Panc1 (cell line): ENCODE results near the gene ABCC11. TPM values are rescaled to one million over a fixed set of nuclear protein-coding genes. Genes with fewer than 3 reads are reported as not detected.

Experiments used
- ATAC-seq: fragments of 200-7000 bp; cut with Tn5 transposase; 2 replicates; pipeline ENCODE4 v1.9.1; 2020; ENCODE audit warnings: mild to moderate bottlenecking, moderate library complexity
- BruUV-seq: library from RNA; stranded (reverse); fragments of 400-500 nt; replicated peaks from 2 replicates; lab custom pipeline; 2021; lab: Mats Ljungman, UMichigan
- CTCF ChIA-PET: fragments of 300-600 bp; sonication (Branson Sonifier 250); formaldehyde crosslinking; loops from one replicate; lab custom pipeline; 2022; ENCODE audit warnings: antibody characterized with exemption; lab: Charles Lee
- POLR2A ChIA-PET: fragments of 300-600 bp; sonication (Branson Sonifier 250); formaldehyde crosslinking; loops from one replicate; lab custom pipeline; 2022; ENCODE audit warnings: antibody characterized with exemption; lab: Charles Lee
- DNase-seq: peaks from one replicate; pipeline ENCODE4 v3.0.0-alpha.2; 2010; ENCODE audit warnings: low read depth, low spot score
- H3K27ac ChIP-seq: 2 replicates; pipeline ENCODE4 v1.5.1; 2011; ENCODE audit warnings: mild to moderate bottlenecking, low read length, inconsistent platforms
- H3K27me3 ChIP-seq: fragments of 200-500 bp; sonication (Bioruptor generic); 2 replicates; pipeline ENCODE4 v1.6.0; 2014; ENCODE audit warnings: low read length, inconsistent platforms; ENCODE audit not compliant: control insufficient read depth, insufficient read depth
- H3K36me3 ChIP-seq: fragments of 200-500 bp; sonication (Bioruptor generic); 2 replicates; pipeline ENCODE4 v1.5.1; 2014; ENCODE audit warnings: inconsistent platforms, mild to moderate bottlenecking, low read length, moderate library complexity; ENCODE audit not compliant: control insufficient read depth, insufficient read depth
- H3K4me1 ChIP-seq: 2 replicates; pipeline ENCODE4 v1.5.1; 2011; ENCODE audit warnings: inconsistent platforms, mild to moderate bottlenecking, low read length, moderate library complexity; ENCODE audit not compliant: control insufficient read depth, insufficient read depth
- H3K4me3 ChIP-seq, 2 experiments: 2 replicates each; pipeline ENCODE4 v1.5.1; 2011 to 2012; ENCODE audit warnings: low read depth in 2 of 2, low read length in 2 of 2, mild to moderate bottlenecking in 2 of 2, inconsistent platforms in 1 of 2, moderate library complexity in 1 of 2
- H3K9me3 ChIP-seq: fragments of 200-500 bp; sonication (Bioruptor generic); 2 replicates; pipeline ENCODE4 v1.5.1; 2014; ENCODE audit warnings: low read depth, mild to moderate bottlenecking, inconsistent platforms, low read length, moderate library complexity; ENCODE audit not compliant: control insufficient read depth, insufficient read depth
- POLR2AphosphoS5 ChIP-seq: IDR thresholded peaks from 2 replicates; pipeline ENCODE4 v1.6.1; 2012; ENCODE audit warnings: mild to moderate bottlenecking, low read depth, low read length, moderate library complexity
- SIN3A ChIP-seq: IDR thresholded peaks from 2 replicates; pipeline ENCODE4 v1.6.1; 2012; ENCODE audit warnings: low read depth, mild to moderate bottlenecking, low read length, moderate library complexity, borderline replicate concordance; ENCODE audit not compliant: insufficient read depth
- TCF7L2 ChIP-seq: IDR thresholded peaks from 2 replicates; pipeline ENCODE4 v1.6.1; 2011; ENCODE audit warnings: mild to moderate bottlenecking, low read depth, low read length, inconsistent platforms
- in situ Hi-C: cut with HindIII; loops from 2 replicates; pipeline ENCODE4 v1.10.0; 2016; ENCODE audit warnings: low sequenced_read_pairs, low pct_unique_long_range_greater_than_20kb
- intact Hi-C: fragments of 100-400 bp; cut with micrococcal nuclease; formaldehyde crosslinking; loops from one replicate; pipeline ENCODE4 v1.10.0; 2022; ENCODE audit not compliant: unreplicated experiment
- total RNA-seq: library from RNA; stranded (reverse); gene quantifications from one replicate; pipeline ENCODE4 v1.2.1, GENCODE V29; 2021; ENCODE audit not compliant: unreplicated experiment
- TF ChIP-seq, protein P1 (sequence below): fragments of 450-650 bp; IDR thresholded peaks from 2 replicates; pipeline ENCODE4 v1.5.1; 2017; ENCODE audit warnings: mild to moderate bottlenecking
- TF ChIP-seq, protein P2 (sequence below), 2 experiments: IDR thresholded peaks; 2 replicates each; pipeline ENCODE4 v1.6.1; 2011 to 2012; ENCODE audit warnings: low read depth in 2 of 2, control low read depth in 1 of 2, low read length in 1 of 2, mild to moderate bottlenecking in 1 of 2, moderate library complexity in 1 of 2; ENCODE audit not compliant: insufficient read depth in 1 of 2

Gene ABCC11
- total RNA-seq, 1 experiment from 2014 or later = not detected

DNA sequence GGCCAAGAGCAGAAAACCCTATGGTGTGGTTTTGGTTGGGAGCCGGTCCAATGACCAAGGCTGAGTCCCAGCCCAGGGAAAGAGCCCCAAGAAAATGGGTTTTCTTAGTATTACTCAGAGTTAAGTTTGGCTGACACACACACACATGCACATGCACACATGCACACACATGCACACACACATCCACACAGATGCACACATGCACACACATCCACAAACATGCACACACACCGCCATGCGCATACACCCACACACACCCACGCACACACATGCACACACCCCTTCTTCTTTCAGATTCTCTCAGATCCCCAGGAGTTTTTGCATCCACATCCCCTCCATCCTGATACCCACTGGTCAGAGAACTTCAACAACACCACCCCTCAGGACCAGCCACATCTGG lies 100.6 kb downstream of the ABCC11 start:
- no peak for DNase-seq
- no TSS peak for BruUV-seq
- no peak overlapping the region for H3K4me3 ChIP-seq
- intact Hi-C loops = no loop called here
- no peak for ATAC-seq
- H3K4me1 ChIP-seq = no peaks in the 10 kb centered on the region
- ChIA-PET CTCF (no interaction called here), POLR2A (no interaction called here)
- in situ Hi-C loops = no loop called here
- no peaks in the 10 kb centered on the region; the same call in 1 of the 2 replicates for H3K9me3 ChIP-seq
- H3K36me3 ChIP-seq = no peaks in the 10 kb centered on the region
- no peak overlapping the region for H3K27ac ChIP-seq
- TF ChIP-seq POLR2AphosphoS5 (no peak), TCF7L2 (no peak), SIN3A (no peak)
- TF ChIP-seq, protein P1, sequence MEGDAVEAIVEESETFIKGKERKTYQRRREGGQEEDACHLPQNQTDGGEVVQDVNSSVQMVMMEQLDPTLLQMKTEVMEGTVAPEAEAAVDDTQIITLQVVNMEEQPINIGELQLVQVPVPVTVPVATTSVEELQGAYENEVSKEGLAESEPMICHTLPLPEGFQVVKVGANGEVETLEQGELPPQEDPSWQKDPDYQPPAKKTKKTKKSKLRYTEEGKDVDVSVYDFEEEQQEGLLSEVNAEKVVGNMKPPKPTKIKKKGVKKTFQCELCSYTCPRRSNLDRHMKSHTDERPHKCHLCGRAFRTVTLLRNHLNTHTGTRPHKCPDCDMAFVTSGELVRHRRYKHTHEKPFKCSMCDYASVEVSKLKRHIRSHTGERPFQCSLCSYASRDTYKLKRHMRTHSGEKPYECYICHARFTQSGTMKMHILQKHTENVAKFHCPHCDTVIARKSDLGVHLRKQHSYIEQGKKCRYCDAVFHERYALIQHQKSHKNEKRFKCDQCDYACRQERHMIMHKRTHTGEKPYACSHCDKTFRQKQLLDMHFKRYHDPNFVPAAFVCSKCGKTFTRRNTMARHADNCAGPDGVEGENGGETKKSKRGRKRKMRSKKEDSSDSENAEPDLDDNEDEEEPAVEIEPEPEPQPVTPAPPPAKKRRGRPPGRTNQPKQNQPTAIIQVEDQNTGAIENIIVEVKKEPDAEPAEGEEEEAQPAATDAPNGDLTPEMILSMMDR = no peak
- TF ChIP-seq, protein P2, sequence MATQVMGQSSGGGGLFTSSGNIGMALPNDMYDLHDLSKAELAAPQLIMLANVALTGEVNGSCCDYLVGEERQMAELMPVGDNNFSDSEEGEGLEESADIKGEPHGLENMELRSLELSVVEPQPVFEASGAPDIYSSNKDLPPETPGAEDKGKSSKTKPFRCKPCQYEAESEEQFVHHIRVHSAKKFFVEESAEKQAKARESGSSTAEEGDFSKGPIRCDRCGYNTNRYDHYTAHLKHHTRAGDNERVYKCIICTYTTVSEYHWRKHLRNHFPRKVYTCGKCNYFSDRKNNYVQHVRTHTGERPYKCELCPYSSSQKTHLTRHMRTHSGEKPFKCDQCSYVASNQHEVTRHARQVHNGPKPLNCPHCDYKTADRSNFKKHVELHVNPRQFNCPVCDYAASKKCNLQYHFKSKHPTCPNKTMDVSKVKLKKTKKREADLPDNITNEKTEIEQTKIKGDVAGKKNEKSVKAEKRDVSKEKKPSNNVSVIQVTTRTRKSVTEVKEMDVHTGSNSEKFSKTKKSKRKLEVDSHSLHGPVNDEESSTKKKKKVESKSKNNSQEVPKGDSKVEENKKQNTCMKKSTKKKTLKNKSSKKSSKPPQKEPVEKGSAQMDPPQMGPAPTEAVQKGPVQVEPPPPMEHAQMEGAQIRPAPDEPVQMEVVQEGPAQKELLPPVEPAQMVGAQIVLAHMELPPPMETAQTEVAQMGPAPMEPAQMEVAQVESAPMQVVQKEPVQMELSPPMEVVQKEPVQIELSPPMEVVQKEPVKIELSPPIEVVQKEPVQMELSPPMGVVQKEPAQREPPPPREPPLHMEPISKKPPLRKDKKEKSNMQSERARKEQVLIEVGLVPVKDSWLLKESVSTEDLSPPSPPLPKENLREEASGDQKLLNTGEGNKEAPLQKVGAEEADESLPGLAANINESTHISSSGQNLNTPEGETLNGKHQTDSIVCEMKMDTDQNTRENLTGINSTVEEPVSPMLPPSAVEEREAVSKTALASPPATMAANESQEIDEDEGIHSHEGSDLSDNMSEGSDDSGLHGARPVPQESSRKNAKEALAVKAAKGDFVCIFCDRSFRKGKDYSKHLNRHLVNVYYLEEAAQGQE (IDR thresholded peaks at IDR 0.05; ENCODE audit: insufficient read depth in 1 of 2, low read depth in 2 of 2, low read length in 1 of 2) = no peak
- H3K27me3 ChIP-seq = no peaks in the 10 kb centered on the region

DNA sequence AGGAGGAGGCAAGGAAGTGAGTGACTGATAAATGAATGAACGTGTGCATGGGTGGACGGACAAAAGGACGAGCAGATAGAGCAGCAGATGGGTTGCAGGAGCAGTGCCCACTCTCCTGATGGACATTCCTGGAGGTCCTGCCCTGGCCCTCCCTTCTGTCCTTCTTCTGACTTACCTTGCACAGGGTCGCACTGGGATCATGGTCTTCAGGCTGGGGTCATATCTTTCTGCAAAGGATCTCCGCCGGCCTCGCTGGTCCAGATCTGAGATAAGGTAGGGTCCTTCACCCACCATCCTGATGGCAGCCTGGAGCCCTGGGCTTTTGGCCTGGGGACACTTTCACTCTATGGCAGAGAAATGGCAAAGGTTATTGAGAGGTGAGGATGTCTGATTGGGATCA lies 101.2 kb downstream of the ABCC11 start:
- Histone ChIP-seq H3K27ac (no peak overlapping the region), H3K4me3 (no peak overlapping the region), H3K27me3 (no peaks in the 10 kb centered on the region), H3K9me3 (no peaks in the 10 kb centered on the region; the same call in 1 of the 2 replicates), H3K36me3 (no peaks in the 10 kb centered on the region), H3K4me1 (no peaks in the 10 kb centered on the region)
- BruUV-seq = no TSS peak
- CTCF ChIA-PET = no interaction called here
- ATAC-seq = no peak
- POLR2A ChIA-PET = no interaction called here
- DNase-seq = no peak
- in situ Hi-C loops (no loop called here), intact Hi-C loops (no loop called here)
- TF ChIP-seq, protein P1 = no peak
- TF ChIP-seq SIN3A (no peak), POLR2AphosphoS5 (no peak), TCF7L2 (no peak)
- TF ChIP-seq, protein P2 (IDR thresholded peaks at IDR 0.05; ENCODE audit: insufficient read depth in 1 of 2, low read depth in 2 of 2, low read length in 1 of 2) = no peak
